ENCODE data around the gene PRAME. TPM values are rescaled to one million over a fixed set of nuclear protein-coding genes. Genes with fewer than 3 reads are reported as not detected.

PRAME gene
- total RNA-seq, 4 donors from 2014 or later = 0.16 to 0.41 TPM; not detected in 2

GRCh38 chr22:22528780-22529179 lies 30.3 kb downstream of the PRAME start:
- H3K27ac ChIP-seq = no peak overlapping the region
- TF ChIP-seq EP300 (IDR thresholded peaks at IDR 0.05; ENCODE audit: low read depth) = no peak
- TF ChIP-seq POLR2AphosphoS5 (IDR thresholded peaks at IDR 0.05) = no peak
- TF ChIP-seq POLR2A (IDR thresholded peaks at IDR 0.05) = no peak
- TF ChIP-seq CTCF (IDR thresholded peaks at IDR 0.05) = no peak
- no peaks in the 10 kb centered on the region for H3K9me3 ChIP-seq
- DNase-seq = no peak
- intact Hi-C loops (cut with DNase I; ENCODE audit: low total_unique reads) (loop anchor here (1.0 kb wide), 1 partner anchor 31 kb away; no protein-coding TSS in a partner anchor), in situ Hi-C loops (cut with MboI; ENCODE audit: low pct_ligation_motif_present in 1 of 4, low pct_unique_long_range_greater_than_20kb in 1 of 4, low sequenced_read_pairs in 3 of 4) (no loop called here)
- WGBS, 2 donors (ENCODE audit: low coverage in 1 of 2) = 78% methylated on average over 2 of the region's 2 CpGs; no CpG with 5 or more reads in 1 of the 2 donors
- no peak overlapping the region for H3K4me3 ChIP-seq
- no peaks in the 10 kb centered on the region for H3K4me1 ChIP-seq
- no peaks in the 10 kb centered on the region for H3K27me3 ChIP-seq
- H3K36me3 ChIP-seq = no peaks in the 10 kb centered on the region

- Histone ChIP-seq H3K9me3 (no peaks in the 10 kb centered on the region), H3K27ac (no peak overlapping the region), H3K27me3 (no peaks in the 10 kb centered on the region), H3K4me1 (no peaks in the 10 kb centered on the region), H3K4me3 (no peak overlapping the region), H3K36me3 (no peaks in the 10 kb centered on the region)
- in situ Hi-C loops (cut with MboI; ENCODE audit: low pct_ligation_motif_present in 1 of 4, low pct_unique_long_range_greater_than_20kb in 1 of 4, low sequenced_read_pairs in 3 of 4) (no loop called here), intact Hi-C loops (cut with DNase I; ENCODE audit: low total_unique reads) (no loop called here)
- 67 to 70% methylated on average over 2 to 5 of the region's 5 CpGs for WGBS, 2 donors (ENCODE audit: low coverage in 1 of 2)
- DNase-seq = no peak
- no peak for TF ChIP-seq EP300 (IDR thresholded peaks at IDR 0.05; ENCODE audit: low read depth)
- no peak for TF ChIP-seq CTCF (IDR thresholded peaks at IDR 0.05)
Measured at GRCh38 chr22:22527312-22527711, 31.8 kb downstream of the PRAME start.

- no peak for TF ChIP-seq POLR2A (IDR thresholded peaks at IDR 0.05)
- no peak for TF ChIP-seq POLR2AphosphoS5 (IDR thresholded peaks at IDR 0.05)
- no peak for TF ChIP-seq CTCF (IDR thresholded peaks at IDR 0.05)
- TF ChIP-seq EP300 (IDR thresholded peaks at IDR 0.05; ENCODE audit: low read depth) = no peak
- no peak for DNase-seq
- peaks cover 6% of the 10 kb centered on the region for H3K27me3 ChIP-seq
- intact Hi-C loops (cut with DNase I; ENCODE audit: low total_unique reads) (no loop called here), in situ Hi-C loops (cut with MboI; ENCODE audit: low pct_ligation_motif_present in 1 of 4, low pct_unique_long_range_greater_than_20kb in 1 of 4, low sequenced_read_pairs in 3 of 4) (no loop called here)
- WGBS, 2 donors (ENCODE audit: low coverage in 1 of 2) = 37 to 75% methylated on average over 3 to 4 of the region's 4 CpGs
- no peaks in the 10 kb centered on the region for H3K36me3 ChIP-seq
- no peaks in the 10 kb centered on the region for H3K9me3 ChIP-seq
- no peak overlapping the region for H3K27ac ChIP-seq
- no peak overlapping the region for H3K4me3 ChIP-seq
- no peaks in the 10 kb centered on the region for H3K4me1 ChIP-seq
Measured at GRCh38 chr22:22526125-22526912, 32.7 kb downstream of the PRAME start.

- H3K36me3 ChIP-seq = no peaks in the 10 kb centered on the region
- in situ Hi-C loops (cut with MboI; ENCODE audit: low pct_ligation_motif_present in 1 of 4, low pct_unique_long_range_greater_than_20kb in 1 of 4, low sequenced_read_pairs in 3 of 4) (no loop called here), intact Hi-C loops (cut with DNase I; ENCODE audit: low total_unique reads) (no loop called here)
- no peaks in the 10 kb centered on the region for H3K9me3 ChIP-seq
- H3K27ac ChIP-seq = no peak overlapping the region
- no peak for DNase-seq
- H3K4me1 ChIP-seq = no peaks in the 10 kb centered on the region
- H3K4me3 ChIP-seq = no peak overlapping the region
- WGBS, 2 donors (ENCODE audit: low coverage in 1 of 2) = 68 to 76% methylated on average over 4 to 6 of the region's 6 CpGs
- peaks cover 6% of the 10 kb centered on the region for H3K27me3 ChIP-seq
- TF ChIP-seq POLR2AphosphoS5 (IDR thresholded peaks at IDR 0.05) (no peak), EP300 (IDR thresholded peaks at IDR 0.05; ENCODE audit: low read depth) (no peak), CTCF (IDR thresholded peaks at IDR 0.05) (no peak), POLR2A (IDR thresholded peaks at IDR 0.05) (no peak)
Measured at GRCh38 chr22:22523494-22523893, 35.6 kb downstream of the PRAME start.
